Breast epithelium (tissue), 4 donors: ENCODE results near the gene RBBP9. TPM values are rescaled to one million over a fixed set of nuclear protein-coding genes. Genes with fewer than 3 reads are reported as not detected.
"Not testable (repeated sequence)": the region's sequence is repeated elsewhere in the genome, so short reads cannot be mapped to it uniquely, and the experiment has no call there.

Experiments used
- DNase-seq, 2 donors: peaks; one replicate each; pipeline ENCODE4 v3.0.0-alpha.2; 2019; ENCODE audit warnings: low spot score in 2 of 2
- H3K27ac ChIP-seq, 2 donors: fragments of 200-600 bp; sonication (generic) in 1 of 2; one replicate each; pipeline ENCODE4 v1.5.1; 2016 to 2019; ENCODE audit warnings: mild to moderate bottlenecking in 1 of 2
- H3K27me3 ChIP-seq, 2 donors: fragments of 200-600 bp; sonication (generic) in 1 of 2; one replicate each; pipeline versions ENCODE4 v1.5.1 to v1.6.0; 2017 to 2019; ENCODE audit warnings: control low read depth in 1 of 2, mild to moderate bottlenecking in 1 of 2
- H3K36me3 ChIP-seq: fragments of 200-600 bp; one replicate; pipeline ENCODE4 v1.5.1; 2019
- H3K4me1 ChIP-seq, 2 donors: fragments of 200-600 bp; sonication (generic); one replicate each; pipeline ENCODE4 v1.5.1; 2016 to 2019; ENCODE audit warnings: control low read depth in 1 of 2
- H3K4me3 ChIP-seq, 3 donors: fragments of 200-600 bp; sonication (generic); 1 replicate in 2 of 3; 2 replicates in 1 of 3; pipeline ENCODE4 v1.5.1; 2016 to 2019; ENCODE audit warnings: mild to moderate bottlenecking in 3 of 3, moderate library complexity in 2 of 3
- H3K9me3 ChIP-seq, 2 donors: fragments of 200-600 bp; sonication (generic) in 1 of 2; one replicate each; pipeline ENCODE4 v1.5.1; 2016 to 2019; ENCODE audit warnings: control low read depth in 1 of 2
- CTCF ChIP-seq, 3 donors: fragments of 450-650 bp; IDR thresholded peaks; one replicate each; pipeline ENCODE4 v1.5.1; 2016 to 2017; ENCODE audit warnings: antibody characterized with exemption in 3 of 3, mild to moderate bottlenecking in 3 of 3, moderate library complexity in 3 of 3
- POLR2A ChIP-seq: fragments of 450-650 bp; IDR thresholded peaks from one replicate; pipeline ENCODE4 v1.6.1; 2016; ENCODE audit warnings: antibody characterized with exemption, mild to moderate bottlenecking, moderate library complexity
- POLR2AphosphoS5 ChIP-seq, 3 donors: sonication (generic); formaldehyde crosslinking; IDR thresholded peaks; one replicate each; pipeline ENCODE4 v1.6.1; 2017; ENCODE audit warnings: antibody characterized with exemption in 3 of 3
- intact Hi-C: fragments of 100-400 bp; cut with DNase I; formaldehyde crosslinking; loops from one replicate; pipeline ENCODE4 v1.15.1; 2023; ENCODE audit warnings: low total_unique reads
- total RNA-seq, 3 donors: library from RNA; depleted of rRNA; stranded (reverse); fragments of >200 nt; gene quantifications; one replicate each; pipeline ENCODE4 v1.1.0, GENCODE V29; 2016

The RBBP9 gene
- total RNA-seq, 3 donors from 2014 or later: 16.3 to 24.4 (median 17.7) TPM

- peaks cover 13% of the 10 kb centered on the region for H3K36me3 ChIP-seq
- DNase-seq: no peak
- H3K9me3 ChIP-seq: no peaks in the 10 kb centered on the region
- H3K27me3 ChIP-seq: no peaks in the 10 kb centered on the region
- intact Hi-C loops: no loop called here
- no peak overlapping the region for H3K4me3 ChIP-seq
- no peak overlapping the region for H3K27ac ChIP-seq
- H3K4me1 ChIP-seq: no peaks in the 10 kb centered on the region
- TF ChIP-seq POLR2A (no peak), POLR2AphosphoS5 (IDR thresholded peaks at IDR 0.05) (no peak), CTCF (IDR thresholded peaks at IDR 0.05) (no peak)
Measured at GRCh38 chr20:18527836-18528235, 30.8 kb upstream of the RBBP9 start.

GRCh38 chr20:18527339-18527738, 30.3 kb upstream of the RBBP9 start:
- Histone ChIP-seq H3K36me3 (peaks cover 13% of the 10 kb centered on the region), H3K4me3 (no peak overlapping the region), H3K9me3 (no peaks in the 10 kb centered on the region), H3K27ac (no peak overlapping the region), H3K27me3 (no peaks in the 10 kb centered on the region), H3K4me1 (no peaks in the 10 kb centered on the region)
- no peak for DNase-seq
- TF ChIP-seq POLR2A (no peak), CTCF (IDR thresholded peaks at IDR 0.05) (no peak), POLR2AphosphoS5 (IDR thresholded peaks at IDR 0.05) (no peak)
- intact Hi-C loops: no loop called here

GRCh38 chr20:18526761-18527160, 29.7 kb upstream of the RBBP9 start:
- H3K9me3 ChIP-seq, H3K27me3 ChIP-seq, H3K4me3 ChIP-seq, DNase-seq, H3K27ac ChIP-seq, intact Hi-C loops, H3K4me1 ChIP-seq: not testable (repeated sequence)
- H3K36me3 ChIP-seq: peaks cover 13% of the 10 kb centered on the region

GRCh38 chr20:18524646-18525045, 27.6 kb upstream of the RBBP9 start:
- TF ChIP-seq CTCF (IDR thresholded peaks at IDR 0.05): no peak
- no peaks in the 10 kb centered on the region for H3K9me3 ChIP-seq
- H3K27me3 ChIP-seq: no peaks in the 10 kb centered on the region
- intact Hi-C loops: no loop called here
- no peak overlapping the region for H3K27ac ChIP-seq
- no peaks in the 10 kb centered on the region for H3K4me1 ChIP-seq
- H3K36me3 ChIP-seq: peaks cover 13% of the 10 kb centered on the region
- no peak overlapping the region for H3K4me3 ChIP-seq
- no peak for DNase-seq

- Histone ChIP-seq H3K4me3 (no peak overlapping the region), H3K27me3 (no peaks in the 10 kb centered on the region), H3K27ac (no peak overlapping the region), H3K4me1 (no peaks in the 10 kb centered on the region), H3K9me3 (no peaks in the 10 kb centered on the region), H3K36me3 (peaks cover 8% of the 10 kb centered on the region)
- no peak for TF ChIP-seq CTCF (IDR thresholded peaks at IDR 0.05)
- no peak for TF ChIP-seq POLR2A
- TF ChIP-seq POLR2AphosphoS5 (IDR thresholded peaks at IDR 0.05): no peak
- intact Hi-C loops: no loop called here
- no peak for DNase-seq
Measured at GRCh38 chr20:18523066-18523465, 26.0 kb upstream of the RBBP9 start.

GRCh38 chr20:18522066-18522465, 25.0 kb upstream of the RBBP9 start:
- DNase-seq, H3K27ac ChIP-seq, H3K36me3 ChIP-seq, H3K27me3 ChIP-seq, H3K4me1 ChIP-seq, H3K9me3 ChIP-seq, H3K4me3 ChIP-seq, intact Hi-C loops: not testable (repeated sequence)
